ENCODE results near the gene COPS6. TPM values are rescaled to one million over a fixed set of nuclear protein-coding genes. Genes with fewer than 3 reads are reported as not detected.

The COPS6 gene
- total and polyA plus RNA-seq, 2 donors: 49.1 to 81.1 TPM

DNA sequence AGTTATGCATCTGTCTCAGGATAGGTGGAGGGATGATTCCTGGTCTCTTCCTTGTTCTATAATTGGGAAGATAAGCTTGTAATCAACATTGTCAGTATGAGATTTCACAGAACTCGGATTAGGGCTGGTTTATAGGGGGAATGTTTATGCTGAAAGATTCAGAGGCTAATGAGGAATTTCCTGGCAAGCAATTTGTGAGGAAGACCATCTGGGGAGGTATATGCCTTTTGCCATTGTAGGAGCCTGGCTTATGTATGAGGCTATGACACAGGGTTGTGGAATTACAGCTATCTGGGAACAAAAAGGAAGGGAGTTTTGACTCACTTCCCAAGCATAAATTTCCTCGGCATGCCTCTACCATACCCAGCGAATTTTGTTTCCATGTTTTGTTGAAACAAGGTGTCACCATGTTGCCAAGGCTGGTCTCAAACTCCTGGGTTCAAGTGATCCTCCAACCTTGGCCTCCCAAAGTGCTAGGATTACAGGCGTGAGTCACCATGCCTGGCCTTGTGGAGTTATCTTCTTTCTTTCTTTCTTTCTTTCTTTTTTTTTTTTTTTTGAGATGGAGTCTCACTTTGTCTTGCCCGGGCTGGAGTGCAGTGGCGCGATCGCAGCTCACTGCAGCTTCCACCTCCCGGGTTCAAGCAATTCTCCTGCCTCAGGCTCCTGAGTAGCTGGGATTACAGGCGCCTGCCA lies 1.6 kb upstream of the COPS6 start:
- Histone ChIP-seq H3K4me3 (ENCODE audit: low read length in 2 of 2) (no peak overlapping the region), H3K4me1 (ENCODE audit: control insufficient read depth in 2 of 2, insufficient read depth in 2 of 2, low read length in 2 of 2) (peaks cover 14 to 24% of the 10 kb centered on the region in 2 donors), H3K27ac (ENCODE audit: low read depth in 1 of 2, low read length in 1 of 2) (no peak overlapping the region), H3K27me3 (ENCODE audit: control insufficient read depth in 2 of 2, insufficient read depth in 1 of 2, low read length in 1 of 2) (peaks cover 5 to 30% of the 10 kb centered on the region in 2 donors), H3K9me3 (ENCODE audit: control insufficient read depth in 2 of 2, insufficient read depth in 1 of 2, low read length in 1 of 2) (peaks cover 0 to 4% of the 10 kb centered on the region in 2 donors), H3K36me3 (ENCODE audit: control insufficient read depth in 2 of 2, insufficient read depth in 2 of 2, low read length in 1 of 2) (peaks cover 19 to 20% of the 10 kb centered on the region in 2 donors)
- 98% methylated on average over 10 of the region's 10 CpGs for WGBS
- no peak for DNase-seq (ENCODE audit: low read depth in 6 of 9, low spot score in 9 of 9)

DNA sequence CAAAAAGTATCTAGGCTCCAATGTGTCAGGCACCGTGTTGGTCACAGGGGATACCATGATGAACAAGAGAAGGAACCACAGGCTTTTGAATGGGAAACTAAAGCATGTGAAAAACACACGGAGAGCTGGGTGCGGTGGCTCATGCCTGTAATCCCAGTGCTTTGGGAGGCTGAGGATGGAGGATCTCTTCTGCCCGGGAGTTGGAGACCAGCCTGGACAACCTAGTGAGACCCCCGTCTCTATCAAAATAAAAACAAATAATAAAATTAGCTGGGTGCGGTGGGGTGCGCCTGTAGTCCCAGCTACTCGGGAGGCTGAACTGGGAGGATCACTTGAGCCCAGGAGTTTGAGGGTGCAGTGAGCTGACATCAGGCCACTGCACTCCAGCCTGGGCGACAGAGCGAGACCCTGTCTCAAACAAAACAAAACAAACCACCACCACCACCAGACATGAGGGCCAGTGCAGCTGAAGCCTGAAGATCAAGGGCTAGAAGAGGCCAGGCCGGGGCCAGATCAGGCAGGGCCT lies 611 bp upstream of the COPS6 start:
- 86% methylated on average over 11 of the region's 11 CpGs for WGBS
- peaks cover 0 to 4% of the 10 kb centered on the region in 2 donors for H3K9me3 ChIP-seq (ENCODE audit: control insufficient read depth in 2 of 2, insufficient read depth in 1 of 2, low read length in 1 of 2)
- H3K27me3 ChIP-seq (ENCODE audit: control insufficient read depth in 2 of 2, insufficient read depth in 1 of 2, low read length in 1 of 2): peaks cover 5 to 20% of the 10 kb centered on the region in 2 donors
- peaks cover 14 to 17% of the 10 kb centered on the region in 2 donors for H3K4me1 ChIP-seq (ENCODE audit: control insufficient read depth in 2 of 2, insufficient read depth in 2 of 2, low read length in 2 of 2)
- peak overlapping the region; percentile 90 to 99 for H3K4me3 ChIP-seq (ENCODE audit: low read length in 2 of 2)
- H3K27ac ChIP-seq (ENCODE audit: low read depth in 1 of 2, low read length in 1 of 2): peak overlapping the region; percentile 61 to 93
- DNase-seq (ENCODE audit: low read depth in 6 of 9, low spot score in 9 of 9): no peak
- peaks cover 28 to 29% of the 10 kb centered on the region in 2 donors for H3K36me3 ChIP-seq (ENCODE audit: control insufficient read depth in 2 of 2, insufficient read depth in 2 of 2, low read length in 1 of 2)

DNA sequence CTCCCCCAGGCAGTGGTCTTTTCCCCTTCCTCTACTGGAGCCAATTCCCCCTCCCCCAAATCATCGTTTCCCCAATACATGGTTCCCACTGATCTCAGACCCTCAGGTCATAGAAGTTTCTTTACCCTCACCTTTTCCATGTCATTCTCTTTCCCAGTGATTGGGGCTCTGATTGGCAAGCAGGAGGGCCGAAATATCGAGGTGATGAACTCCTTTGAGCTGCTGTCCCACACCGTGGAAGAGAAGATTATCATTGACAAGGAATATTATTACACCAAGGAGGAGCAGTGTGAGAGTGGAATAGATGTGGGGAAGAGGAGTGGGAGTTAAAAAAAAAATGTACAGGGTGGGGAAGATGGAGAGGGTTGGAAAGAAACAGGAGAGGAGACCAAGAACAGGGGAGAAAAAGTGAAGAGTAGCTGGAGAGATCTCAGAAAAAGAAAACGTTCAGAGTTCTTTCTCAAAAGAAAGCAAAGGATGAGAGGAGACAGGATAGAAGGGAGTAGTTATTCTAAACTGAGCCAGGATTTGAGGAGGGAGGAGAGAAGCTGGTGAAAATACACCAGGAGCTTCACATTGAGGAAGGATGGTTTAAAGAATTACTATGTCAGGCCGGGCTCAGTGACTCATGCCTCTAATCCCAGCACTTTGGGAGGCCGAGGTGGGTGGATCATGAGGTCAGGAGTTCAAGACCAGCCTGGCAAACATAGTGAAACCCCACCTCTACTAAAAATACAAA lies 858 bp downstream of the COPS6 start:
- H3K36me3 ChIP-seq (ENCODE audit: control insufficient read depth in 2 of 2, insufficient read depth in 2 of 2, low read length in 1 of 2): peaks cover 41 to 44% of the 10 kb centered on the region in 2 donors
- no peak for DNase-seq (ENCODE audit: low read depth in 6 of 9, low spot score in 9 of 9)
- H3K9me3 ChIP-seq (ENCODE audit: control insufficient read depth in 2 of 2, insufficient read depth in 1 of 2, low read length in 1 of 2): peaks cover 0 to 4% of the 10 kb centered on the region in 2 donors
- WGBS: 67% methylated on average over 7 of the region's 7 CpGs
- peak overlapping the region; percentile 90 to 99 for H3K4me3 ChIP-seq (ENCODE audit: low read length in 2 of 2)
- H3K4me1 ChIP-seq (ENCODE audit: control insufficient read depth in 2 of 2, insufficient read depth in 2 of 2, low read length in 2 of 2): peaks cover 14 to 17% of the 10 kb centered on the region in 2 donors
- H3K27me3 ChIP-seq (ENCODE audit: control insufficient read depth in 2 of 2, insufficient read depth in 1 of 2, low read length in 1 of 2): peaks cover 0 to 5% of the 10 kb centered on the region in 2 donors
- H3K27ac ChIP-seq (ENCODE audit: low read depth in 1 of 2, low read length in 1 of 2): peak overlapping the region; percentile 84 to 93

DNA sequence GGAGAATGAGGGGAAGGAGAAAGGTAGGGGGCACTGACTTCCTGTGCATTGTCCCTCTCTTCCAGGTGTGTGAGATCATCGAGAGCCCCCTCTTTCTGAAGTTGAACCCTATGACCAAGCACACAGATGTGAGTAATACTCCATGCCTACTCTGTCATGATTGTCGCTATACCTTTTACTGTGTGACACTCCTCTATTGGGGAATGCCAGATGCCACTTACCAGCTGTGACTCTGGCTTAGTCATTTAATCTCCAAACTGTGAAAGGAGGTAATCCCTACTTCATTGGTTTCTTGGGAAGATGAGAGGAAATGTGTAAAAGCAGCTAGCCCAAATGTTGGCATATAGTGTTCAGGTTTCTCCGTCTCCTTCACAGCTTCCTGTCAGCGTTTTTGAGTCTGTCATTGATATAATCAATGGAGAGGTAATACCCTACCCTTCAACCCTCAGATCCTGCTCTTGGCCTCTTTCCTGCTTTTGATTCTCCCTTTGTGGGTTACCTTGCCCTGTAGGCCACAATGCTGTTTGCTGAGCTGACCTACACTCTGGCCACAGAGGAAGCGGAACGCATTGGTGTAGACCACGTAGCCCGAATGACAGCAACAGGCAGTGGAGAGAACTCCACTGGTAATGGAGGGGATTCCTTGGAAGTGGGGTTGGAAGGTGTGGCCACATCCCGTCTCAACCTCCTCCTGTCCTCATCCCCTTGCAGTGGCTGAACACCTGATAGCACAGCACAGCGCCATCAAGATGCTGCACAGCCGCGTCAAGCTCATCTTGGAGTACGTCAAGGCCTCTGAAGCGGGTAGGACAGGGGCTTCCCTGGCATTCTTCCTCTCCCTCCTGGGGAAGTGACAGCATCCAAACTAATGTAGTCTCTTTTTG lies 2.0 kb downstream of the COPS6 start:
- Histone ChIP-seq H3K36me3 (ENCODE audit: control insufficient read depth in 2 of 2, insufficient read depth in 2 of 2, low read length in 1 of 2) (peaks cover 51 to 55% of the 10 kb centered on the region in 2 donors), H3K9me3 (ENCODE audit: control insufficient read depth in 2 of 2, insufficient read depth in 1 of 2, low read length in 1 of 2) (peaks cover 0 to 4% of the 10 kb centered on the region in 2 donors), H3K4me1 (ENCODE audit: control insufficient read depth in 2 of 2, insufficient read depth in 2 of 2, low read length in 2 of 2) (peaks cover 14 to 17% of the 10 kb centered on the region in 2 donors), H3K4me3 (ENCODE audit: low read length in 2 of 2) (no peak overlapping the region), H3K27me3 (ENCODE audit: control insufficient read depth in 2 of 2, insufficient read depth in 1 of 2, low read length in 1 of 2) (peaks cover 0 to 1% of the 10 kb centered on the region in 2 donors), H3K27ac (ENCODE audit: low read depth in 1 of 2, low read length in 1 of 2) (no peak overlapping the region)
- WGBS: 97% methylated on average over 14 of the region's 14 CpGs
- no peak for DNase-seq (ENCODE audit: low read depth in 6 of 9, low spot score in 9 of 9)

DNA sequence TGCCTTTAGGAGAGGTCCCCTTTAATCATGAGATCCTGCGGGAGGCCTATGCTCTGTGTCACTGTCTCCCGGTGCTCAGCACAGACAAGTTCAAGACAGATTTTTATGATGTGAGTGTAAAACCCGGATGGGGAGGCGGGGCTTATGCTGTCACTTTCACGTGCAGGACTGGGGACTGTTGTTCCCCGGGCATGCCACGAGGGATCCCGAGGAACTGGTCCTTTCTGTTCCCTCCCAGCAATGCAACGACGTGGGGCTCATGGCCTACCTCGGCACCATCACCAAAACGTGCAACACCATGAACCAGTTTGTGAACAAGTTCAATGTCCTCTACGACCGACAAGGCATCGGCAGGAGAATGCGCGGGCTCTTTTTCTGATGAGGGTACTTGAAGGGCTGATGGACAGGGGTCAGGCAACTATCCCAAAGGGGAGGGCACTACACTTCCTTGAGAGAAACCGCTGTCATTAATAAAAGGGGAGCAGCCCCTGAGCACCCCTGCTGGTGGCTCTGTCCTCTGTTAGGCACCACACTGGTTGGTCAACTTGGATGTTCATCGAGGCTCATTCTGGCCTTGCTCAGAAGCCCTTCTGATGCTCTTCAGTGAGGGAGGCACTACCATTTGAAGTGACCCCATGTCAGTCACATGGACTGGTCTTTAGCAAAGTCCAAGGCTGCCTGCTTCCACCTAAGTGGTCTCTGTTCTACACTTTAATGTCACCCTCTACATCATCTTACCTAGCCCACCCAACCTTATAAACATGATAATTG lies 2.8 kb downstream of the COPS6 start:
- 93% methylated on average over 19 of the region's 19 CpGs for WGBS
- H3K4me1 ChIP-seq (ENCODE audit: control insufficient read depth in 2 of 2, insufficient read depth in 2 of 2, low read length in 2 of 2): peaks cover 14 to 17% of the 10 kb centered on the region in 2 donors

DNA sequence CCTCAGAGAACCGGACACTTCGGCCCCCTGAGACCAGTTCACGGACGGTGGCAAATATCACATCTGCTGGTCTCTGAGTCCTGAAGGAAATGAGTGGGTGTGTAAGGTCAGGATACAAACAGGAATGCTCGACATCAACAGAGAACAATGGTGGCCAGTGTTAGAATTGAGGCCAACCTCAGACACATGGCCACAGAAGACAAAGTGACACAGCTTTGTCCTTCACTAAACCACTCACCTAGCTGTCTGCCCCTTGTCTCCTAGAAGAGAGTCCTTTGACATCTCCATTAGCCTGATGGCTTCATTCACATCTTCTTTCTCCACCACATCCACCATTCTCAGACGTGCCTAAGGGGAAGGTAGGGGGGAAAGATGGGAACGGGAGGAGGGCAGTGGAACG lies 4.3 kb downstream of the COPS6 start:
- no peak for DNase-seq (ENCODE audit: low read depth in 6 of 9, low spot score in 9 of 9)
- Histone ChIP-seq H3K4me1 (ENCODE audit: control insufficient read depth in 2 of 2, insufficient read depth in 2 of 2, low read length in 2 of 2) (peaks cover 11 to 17% of the 10 kb centered on the region in 2 donors), H3K27me3 (ENCODE audit: control insufficient read depth in 2 of 2, insufficient read depth in 1 of 2, low read length in 1 of 2) (no peaks in the 10 kb centered on the region), H3K36me3 (ENCODE audit: control insufficient read depth in 2 of 2, insufficient read depth in 2 of 2, low read length in 1 of 2) (peaks cover 70 to 76% of the 10 kb centered on the region in 2 donors), H3K9me3 (ENCODE audit: control insufficient read depth in 2 of 2, insufficient read depth in 1 of 2, low read length in 1 of 2) (peaks cover 0 to 8% of the 10 kb centered on the region in 2 donors), H3K27ac (ENCODE audit: low read depth in 1 of 2, low read length in 1 of 2) (no peak overlapping the region), H3K4me3 (ENCODE audit: low read length in 2 of 2) (no peak overlapping the region)
- 93% methylated on average over 8 of the region's 8 CpGs for WGBS

More for the DNA sequence above, 2.8 kb downstream of the COPS6 start:
- H3K9me3 ChIP-seq (ENCODE audit: control insufficient read depth in 2 of 2, insufficient read depth in 1 of 2, low read length in 1 of 2): peaks cover 0 to 8% of the 10 kb centered on the region in 2 donors
- no peaks in the 10 kb centered on the region for H3K27me3 ChIP-seq (ENCODE audit: control insufficient read depth in 2 of 2, insufficient read depth in 1 of 2, low read length in 1 of 2)
- no peak overlapping the region for H3K27ac ChIP-seq (ENCODE audit: low read depth in 1 of 2, low read length in 1 of 2)
- DNase-seq (ENCODE audit: low read depth in 6 of 9, low spot score in 9 of 9): no peak
- H3K4me3 ChIP-seq (ENCODE audit: low read length in 2 of 2): no peak overlapping the region
- H3K36me3 ChIP-seq (ENCODE audit: control insufficient read depth in 2 of 2, insufficient read depth in 2 of 2, low read length in 1 of 2): peaks cover 59 to 63% of the 10 kb centered on the region in 2 donors

DNA sequence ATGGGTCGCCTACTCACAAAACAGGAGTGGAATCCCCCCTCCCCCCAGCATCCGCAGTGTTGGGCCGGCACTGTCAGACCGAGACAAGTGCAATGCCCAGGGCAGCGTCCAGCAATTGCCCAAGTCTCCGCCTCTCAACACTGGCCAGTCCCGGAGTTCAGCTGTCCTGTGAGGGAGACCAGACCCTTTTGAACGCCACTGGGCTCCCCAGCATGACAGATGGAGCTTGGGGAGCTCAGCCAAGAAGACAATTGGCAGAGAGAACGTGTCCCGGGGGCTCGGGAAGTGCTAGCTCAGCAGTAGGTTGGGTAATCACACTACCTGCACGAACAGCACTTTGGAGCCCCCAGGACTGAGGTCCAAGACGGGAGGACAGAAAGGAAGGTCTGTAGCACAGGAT lies 4.7 kb downstream of the COPS6 start:
- Histone ChIP-seq H3K9me3 (ENCODE audit: control insufficient read depth in 2 of 2, insufficient read depth in 1 of 2, low read length in 1 of 2) (peaks cover 0 to 4% of the 10 kb centered on the region in 2 donors), H3K36me3 (ENCODE audit: control insufficient read depth in 2 of 2, insufficient read depth in 2 of 2, low read length in 1 of 2) (peaks cover 75 to 80% of the 10 kb centered on the region in 2 donors), H3K4me1 (ENCODE audit: control insufficient read depth in 2 of 2, insufficient read depth in 2 of 2, low read length in 2 of 2) (peaks cover 7 to 16% of the 10 kb centered on the region in 2 donors), H3K27ac (ENCODE audit: low read depth in 1 of 2, low read length in 1 of 2) (no peak overlapping the region), H3K27me3 (ENCODE audit: control insufficient read depth in 2 of 2, insufficient read depth in 1 of 2, low read length in 1 of 2) (no peaks in the 10 kb centered on the region), H3K4me3 (ENCODE audit: low read length in 2 of 2) (no peak overlapping the region)
- DNase-seq (ENCODE audit: low read depth in 6 of 9, low spot score in 9 of 9): no peak
- 93% methylated on average over 13 of the region's 13 CpGs for WGBS

DNA sequence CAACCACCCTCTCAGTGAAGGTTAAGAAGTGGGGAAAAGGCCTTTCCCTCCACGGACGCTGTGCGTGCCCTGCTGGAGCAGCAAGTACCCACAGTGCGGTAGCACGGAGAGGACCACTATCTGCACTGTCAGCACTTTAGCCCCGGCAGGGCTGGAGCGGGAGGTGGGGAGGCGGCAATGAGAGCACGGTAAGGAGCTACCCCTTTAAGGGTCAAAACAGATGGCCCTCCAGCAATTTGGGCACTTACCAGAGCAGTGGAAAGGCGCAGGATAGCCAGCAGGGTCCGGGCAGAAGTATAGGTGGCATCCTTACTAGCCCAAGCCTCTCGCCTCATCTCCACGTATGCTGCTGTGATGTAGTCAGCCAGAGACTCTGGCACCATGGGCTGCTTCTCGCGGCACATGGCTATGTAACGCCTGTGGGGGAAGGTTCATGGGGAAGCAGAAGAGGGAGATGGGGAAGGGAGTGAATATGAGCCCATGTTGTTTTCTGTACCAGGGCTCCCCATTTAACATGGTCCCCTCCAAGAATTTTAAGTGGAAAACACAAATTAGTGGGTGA lies 5.2 kb downstream of the COPS6 start:
- DNase-seq (ENCODE audit: low read depth in 6 of 9, low spot score in 9 of 9): no peak
- H3K4me3 ChIP-seq (ENCODE audit: low read length in 2 of 2): no peak overlapping the region
- no peaks in the 10 kb centered on the region for H3K27me3 ChIP-seq (ENCODE audit: control insufficient read depth in 2 of 2, insufficient read depth in 1 of 2, low read length in 1 of 2)
- H3K27ac ChIP-seq (ENCODE audit: low read depth in 1 of 2, low read length in 1 of 2): no peak overlapping the region
- peaks cover 80 to 85% of the 10 kb centered on the region in 2 donors for H3K36me3 ChIP-seq (ENCODE audit: control insufficient read depth in 2 of 2, insufficient read depth in 2 of 2, low read length in 1 of 2)
- peaks cover 7 to 16% of the 10 kb centered on the region in 2 donors for H3K4me1 ChIP-seq (ENCODE audit: control insufficient read depth in 2 of 2, insufficient read depth in 2 of 2, low read length in 2 of 2)
- WGBS: 97% methylated on average over 16 of the region's 16 CpGs
- peaks cover 0 to 4% of the 10 kb centered on the region in 2 donors for H3K9me3 ChIP-seq (ENCODE audit: control insufficient read depth in 2 of 2, insufficient read depth in 1 of 2, low read length in 1 of 2)
